GM21381 (cell line): ENCODE data around the gene ZCCHC13.
A peak's percentile ranks its signal among the peaks of the same experiment; 100 is the strongest.
"Not testable (repeated sequence)": the region's sequence is repeated elsewhere in the genome, so short reads cannot be mapped to it uniquely, and the experiment has no call there.

Experiments
- ATAC-seq: cut with Tn5 transposase; IDR thresholded peaks from one replicate; pipeline ENCODE4 v1.9.1; 2021; ENCODE audit warnings: mild to moderate bottlenecking, moderate library complexity; ENCODE audit not compliant: unreplicated experiment

Gene ZCCHC13

GRCh38 chrX:74304016-74304415, at the start of gene ZCCHC13:
ZCCHC13 (plus strand) TSS chrX:74304180; CDS start chrX:74304267, 87 bp downstream.
- no peak for ATAC-seq

DNA sequence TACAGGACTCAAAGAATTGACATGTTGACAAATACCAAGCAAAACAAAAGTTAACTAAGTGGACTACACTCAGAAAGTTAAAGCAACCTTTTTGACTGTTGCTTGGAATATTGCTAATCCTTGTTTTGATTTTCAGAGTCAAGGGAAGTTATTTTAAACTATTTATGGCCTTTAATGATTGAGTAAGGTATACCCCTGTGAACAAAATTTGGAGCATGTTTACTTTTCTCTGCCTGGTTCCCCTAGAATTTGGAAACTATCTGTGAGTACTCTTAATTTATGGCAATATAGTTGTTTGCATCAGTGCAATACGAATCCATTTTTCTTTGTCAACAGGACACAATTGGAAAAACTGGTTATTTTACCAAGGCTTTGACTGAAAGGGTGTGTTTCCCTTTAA, 45.9 kb upstream of the ZCCHC13 start:
- ATAC-seq: not testable (repeated sequence)

DNA sequence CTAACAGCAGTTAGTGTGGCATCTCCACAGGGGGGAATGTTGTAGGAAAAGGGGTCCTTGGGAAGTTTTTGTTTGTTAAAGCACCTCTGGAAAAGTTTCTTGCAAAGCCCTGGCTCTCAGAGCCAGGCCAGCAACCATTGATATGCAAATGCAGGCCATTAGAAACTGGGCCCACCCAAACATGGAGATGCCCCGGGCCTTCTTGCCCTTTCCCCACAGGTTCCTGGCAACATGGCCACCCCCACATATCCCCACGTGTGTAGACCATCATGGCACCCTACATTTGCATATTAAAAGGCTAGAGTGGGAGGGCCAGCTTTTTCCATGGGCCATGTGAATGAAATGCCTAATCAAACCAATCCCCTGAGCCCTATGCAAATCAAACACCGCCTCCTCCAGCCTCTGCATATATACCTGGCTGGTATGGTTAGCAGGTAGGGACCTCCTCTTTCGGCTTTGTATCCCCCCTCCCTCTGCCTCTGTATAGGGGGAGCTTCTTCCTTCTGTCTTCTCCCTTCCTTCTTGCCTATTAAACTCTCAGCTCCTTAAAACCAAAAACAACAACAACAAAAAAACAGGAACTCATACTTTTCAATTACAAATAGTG, 44.0 kb upstream of the ZCCHC13 start:
- no peak for ATAC-seq

DNA sequence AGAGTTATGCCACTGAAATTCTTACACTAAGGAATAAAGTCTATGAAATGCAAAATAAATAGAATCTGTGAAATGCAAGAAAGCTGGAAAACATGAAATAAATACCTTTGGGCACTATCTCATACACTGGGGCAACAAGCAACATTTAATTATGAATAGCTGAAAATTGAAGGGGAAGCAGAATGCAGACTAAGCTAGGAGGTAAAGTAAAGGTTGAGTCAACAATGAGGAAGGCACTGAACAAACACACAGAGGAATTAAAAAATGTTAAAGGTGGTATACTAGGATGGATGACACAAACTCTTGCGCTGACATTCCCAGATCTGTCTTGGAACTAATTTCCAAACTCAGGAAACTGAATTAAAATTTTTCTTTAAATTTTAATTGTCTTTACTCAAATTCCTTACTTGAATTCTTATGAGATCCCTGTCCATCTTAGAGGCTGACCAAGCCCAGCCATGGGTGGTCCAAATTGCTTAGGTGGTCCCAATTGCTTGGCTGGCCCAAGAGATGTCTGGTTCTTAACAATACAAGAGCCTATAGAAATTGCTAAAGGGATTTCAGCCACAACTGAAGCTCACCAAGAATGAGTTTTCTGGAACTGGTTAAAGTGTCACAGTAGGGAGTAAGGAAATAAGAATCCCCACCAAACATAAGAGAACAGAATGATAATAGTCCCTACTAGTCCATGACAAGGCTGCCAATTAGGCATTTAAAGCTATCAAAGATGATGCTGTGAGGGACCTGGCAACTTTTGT, 41.3 kb upstream of the ZCCHC13 start:
- no peak for ATAC-seq

- no peak for ATAC-seq
Measured at GRCh38 chrX:74270393-74270792, 33.6 kb upstream of the ZCCHC13 start.

DNA sequence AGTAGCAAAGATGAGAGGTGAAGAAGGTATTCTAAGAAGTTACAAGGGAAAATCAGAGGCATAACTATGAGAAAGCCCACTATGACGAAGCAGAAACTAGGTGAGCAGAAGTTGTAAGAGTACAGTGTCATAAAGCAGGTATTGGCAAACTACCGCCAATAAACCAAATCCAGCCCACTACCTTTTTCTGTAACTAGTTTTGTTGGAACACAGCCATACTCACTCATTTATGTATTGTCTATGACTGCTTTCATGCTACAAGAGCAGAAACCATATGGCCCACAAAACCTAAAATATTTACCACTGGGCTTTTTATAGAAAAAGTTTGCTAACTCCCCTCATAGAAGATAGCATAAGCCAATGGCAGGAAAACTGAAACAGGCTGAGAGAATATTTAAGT, 31.8 kb upstream of the ZCCHC13 start:
- ATAC-seq: no peak

DNA sequence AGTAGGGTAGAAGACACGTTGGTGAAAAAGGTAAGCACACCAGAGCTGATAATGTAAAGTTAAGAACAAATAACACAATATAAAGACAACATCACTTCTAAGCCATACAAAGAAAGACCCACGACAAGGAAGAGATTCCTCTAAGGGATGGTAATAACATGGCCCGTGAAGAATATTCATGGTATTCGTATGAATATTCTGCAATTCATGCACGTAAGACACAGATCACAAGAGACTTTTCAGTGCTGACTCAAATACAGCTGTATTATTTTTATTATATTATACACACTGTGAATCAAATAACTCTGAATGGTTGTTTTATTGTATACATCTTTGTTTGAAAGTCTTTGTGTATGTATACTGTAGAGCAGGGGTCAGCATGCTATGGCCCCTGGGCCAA, 29.5 kb upstream of the ZCCHC13 start:
- ATAC-seq: no peak

- no peak for ATAC-seq
Measured at GRCh38 chrX:74277320-74277719, 26.7 kb upstream of the ZCCHC13 start.

GRCh38 chrX:74277846-74278245, 26.1 kb upstream of the ZCCHC13 start:
- no peak for ATAC-seq

DNA sequence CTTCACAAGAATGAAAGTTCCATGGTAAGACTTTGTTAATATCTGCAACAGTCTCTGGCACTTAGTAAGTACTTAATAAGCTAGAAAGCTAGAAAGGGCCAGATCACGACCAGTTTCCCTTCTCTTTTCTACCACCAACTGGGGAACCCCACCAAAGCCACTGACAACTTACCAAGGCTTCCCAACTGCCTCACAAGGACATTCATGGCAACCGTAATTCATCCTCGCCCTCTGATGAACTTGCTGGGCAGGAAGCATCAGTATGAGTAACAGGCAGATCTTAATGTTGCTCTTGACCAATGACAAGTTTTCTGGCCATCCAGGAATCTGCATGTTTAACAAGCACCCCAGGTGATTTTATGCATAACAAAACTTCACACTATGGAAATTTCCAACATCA, 23.2 kb upstream of the ZCCHC13 start:
- peak; percentile 70 for ATAC-seq

DNA sequence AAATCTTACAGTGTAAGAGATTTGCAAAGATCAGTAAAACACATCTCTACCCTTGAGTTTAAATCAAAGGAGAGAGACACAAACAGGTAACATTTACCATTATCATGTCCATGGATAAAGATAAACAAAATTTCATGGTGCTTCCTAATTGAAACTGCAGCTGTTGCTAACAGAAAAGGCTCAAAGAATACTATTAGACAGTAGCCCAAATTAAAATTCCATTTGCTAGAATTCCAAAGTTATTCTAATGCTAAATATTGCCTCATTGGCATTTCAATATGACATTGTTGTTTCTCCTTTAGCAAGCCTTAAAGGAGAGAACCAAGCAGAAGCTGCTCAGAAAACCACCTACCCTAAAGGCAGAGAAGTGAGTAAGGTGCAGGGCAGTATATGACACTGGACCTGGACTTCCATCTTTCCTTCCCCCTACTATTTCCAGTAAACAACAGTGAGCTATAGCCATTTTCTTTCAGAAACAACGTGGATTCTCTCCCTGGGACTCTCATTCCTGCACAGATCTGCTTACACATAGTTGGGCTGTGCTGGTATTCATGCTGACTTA, 19.5 kb upstream of the ZCCHC13 start:
- no peak for ATAC-seq

DNA sequence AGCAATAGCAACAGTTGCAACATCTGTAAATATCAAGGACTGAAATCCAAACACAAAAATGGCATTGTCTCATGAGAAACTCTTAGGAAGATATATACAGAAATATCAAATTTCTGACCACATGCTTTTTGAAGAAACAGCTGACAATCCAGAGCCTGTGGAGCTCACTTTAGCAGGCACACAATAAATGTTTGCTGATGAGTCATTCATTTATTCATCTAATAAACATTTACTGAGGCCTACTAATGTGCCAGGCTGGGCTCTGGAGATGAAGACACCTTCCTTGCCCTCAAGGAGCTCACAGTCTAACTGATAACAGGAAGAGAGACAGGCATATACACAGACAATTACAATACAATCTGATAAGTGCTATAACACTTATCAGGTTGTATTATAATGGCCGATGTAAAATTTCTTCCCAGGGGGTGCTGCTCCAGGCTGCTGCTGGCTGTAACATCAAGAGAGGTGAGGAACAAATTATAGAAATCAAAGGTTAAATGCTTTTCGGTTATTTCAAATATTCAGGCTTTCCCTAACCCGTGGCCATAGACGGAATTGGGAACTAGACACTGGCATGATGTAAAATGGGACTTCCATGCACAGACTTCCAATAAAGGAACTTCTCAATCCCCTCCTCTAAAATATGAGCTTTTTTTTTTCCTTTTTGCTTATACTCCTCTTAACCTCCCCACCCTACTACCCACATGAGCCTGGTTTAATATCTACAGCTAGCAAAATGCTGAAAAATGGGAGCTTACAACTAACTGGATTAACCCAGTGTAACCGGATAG, 16.8 kb upstream of the ZCCHC13 start:
- ATAC-seq: no peak

- ATAC-seq: no peak
Measured at GRCh38 chrX:74291577-74291963, 12.4 kb upstream of the ZCCHC13 start.

DNA sequence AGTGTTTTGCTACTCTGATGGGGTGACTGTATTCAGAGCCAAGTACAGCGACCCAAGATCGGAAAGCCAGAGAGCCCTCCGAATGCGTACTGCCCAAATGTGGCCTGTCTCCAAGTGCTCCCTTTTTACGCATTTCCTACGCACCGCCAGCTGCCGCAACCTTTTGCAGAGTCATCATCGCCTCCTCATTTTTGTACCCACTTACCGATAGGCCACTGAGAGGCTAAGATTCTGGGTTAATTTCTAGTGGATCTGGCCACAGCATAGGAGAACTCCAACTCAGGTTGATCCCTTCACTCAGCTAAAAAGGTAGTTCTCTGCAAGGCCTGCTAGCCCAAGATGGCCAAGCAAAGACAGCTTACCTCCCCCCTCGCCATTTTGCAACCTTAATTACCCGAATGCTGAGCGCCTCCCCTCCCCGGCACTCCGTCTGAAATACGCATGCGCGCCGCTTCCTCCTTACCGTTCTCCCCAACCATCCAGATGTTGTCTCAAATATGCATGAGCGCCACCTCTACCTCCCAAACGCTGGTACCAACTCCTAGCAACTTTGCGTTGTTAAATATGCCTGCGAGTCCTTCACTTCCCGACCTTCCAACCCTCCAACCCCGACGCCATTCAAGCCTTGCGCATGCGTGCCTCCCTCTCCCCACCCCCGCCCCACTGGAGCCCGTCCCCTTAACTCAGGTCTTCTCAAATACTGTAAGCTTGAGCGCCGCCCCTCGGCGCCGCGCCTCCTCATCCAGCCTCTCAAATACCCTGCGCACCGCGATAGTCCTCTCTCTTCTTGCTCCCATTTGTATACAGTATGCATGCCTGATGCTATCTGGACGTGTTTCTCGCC, 11.8 kb upstream of the ZCCHC13 start:
- ATAC-seq: peak; percentile 85

GRCh38 chrX:74292808-74293123, 11.2 kb upstream of the ZCCHC13 start:
- peak; percentile 1 for ATAC-seq

GRCh38 chrX:74293343-74293946, 10.5 kb upstream of the ZCCHC13 start:
- ATAC-seq: peak; percentile 39

GRCh38 chrX:74295101-74295500, 8.9 kb upstream of the ZCCHC13 start:
- ATAC-seq: no peak

DNA sequence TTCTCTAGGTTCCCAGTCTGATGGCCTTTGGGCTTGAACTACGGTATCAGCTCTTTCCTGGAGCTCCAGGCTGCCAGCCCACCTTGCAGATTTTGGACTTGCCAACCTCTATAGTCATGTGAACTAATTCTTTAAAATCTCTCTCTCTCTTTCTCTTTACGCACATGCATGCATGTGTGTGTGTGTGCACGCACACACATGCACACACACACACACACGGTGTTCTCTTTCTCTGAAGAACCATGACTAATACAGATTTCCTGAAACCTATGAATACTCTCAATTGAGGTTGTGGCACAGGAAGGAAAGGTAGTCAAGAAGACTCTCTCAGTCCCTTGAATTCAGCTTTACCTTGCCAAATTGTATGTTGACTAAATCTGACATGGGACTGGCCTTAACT, 6.2 kb upstream of the ZCCHC13 start:
- no peak for ATAC-seq

- ATAC-seq: no peak
Measured at GRCh38 chrX:74300869-74301268, 3.1 kb upstream of the ZCCHC13 start.

DNA sequence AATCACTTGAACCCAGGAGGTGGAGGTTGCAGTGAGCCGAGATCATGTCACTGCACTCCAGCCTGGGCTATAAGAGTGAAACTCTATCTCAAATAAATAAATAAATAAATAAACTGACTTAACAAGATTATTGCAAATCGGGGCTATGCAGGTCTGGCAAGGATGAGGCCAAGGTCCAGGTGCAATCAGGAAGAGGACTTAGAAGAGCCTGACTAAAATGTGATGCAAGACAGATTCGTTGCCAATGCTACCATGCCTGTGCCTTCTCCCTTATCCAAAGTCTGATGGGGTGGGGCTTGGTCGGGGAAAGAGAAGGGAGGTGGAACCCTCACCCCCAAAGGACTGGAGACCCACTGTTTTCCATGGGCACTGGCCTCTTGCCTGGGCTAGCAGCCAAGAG, 14.7 kb downstream of the ZCCHC13 start:
- ATAC-seq: no peak
